Measurements from ENCODE around the gene CYP4B1.

CYP4B1 gene

GRCh38 chr1:46797696-46798470 is 963 bp upstream of the CYP4B1 start:
- TF ChIP-seq REST (IDR thresholded peaks at IDR 0.05; ENCODE audit: insufficient read depth in 1 of 2, low read depth in 2 of 2, low read length in 2 of 2) (no peak), POLR2AphosphoS5 (IDR thresholded peaks at IDR 0.05; ENCODE audit: low read depth, low read length) (no peak), FOXP2 (optimal IDR thresholded peaks at IDR 0.05; ENCODE audit: borderline replicate concordance, extremely low read depth, extremely low read length, insufficient read depth) (no peak), SIN3A (IDR thresholded peaks at IDR 0.05; ENCODE audit: borderline replicate concordance, insufficient read depth, low read length) (no peak), TAF1 (IDR thresholded peaks at IDR 0.05; ENCODE audit: borderline replicate concordance, insufficient read depth, low read length) (no peak)

- TF ChIP-seq POLR2AphosphoS5 (IDR thresholded peaks at IDR 0.05; ENCODE audit: low read depth, low read length) (no peak), FOXP2 (optimal IDR thresholded peaks at IDR 0.05; ENCODE audit: borderline replicate concordance, extremely low read depth, extremely low read length, insufficient read depth) (no peak), TAF1 (IDR thresholded peaks at IDR 0.05; ENCODE audit: borderline replicate concordance, insufficient read depth, low read length) (no peak), SIN3A (IDR thresholded peaks at IDR 0.05; ENCODE audit: borderline replicate concordance, insufficient read depth, low read length) (no peak), REST (IDR thresholded peaks at IDR 0.05; ENCODE audit: insufficient read depth in 1 of 2, low read depth in 2 of 2, low read length in 2 of 2) (no peak)
Measured at GRCh38 chr1:46800742-46801141, 1.9 kb downstream of the CYP4B1 start.

- TF ChIP-seq POLR2AphosphoS5 (IDR thresholded peaks at IDR 0.05; ENCODE audit: low read depth, low read length) (no peak), FOXP2 (optimal IDR thresholded peaks at IDR 0.05; ENCODE audit: borderline replicate concordance, extremely low read depth, extremely low read length, insufficient read depth) (no peak), SIN3A (IDR thresholded peaks at IDR 0.05; ENCODE audit: borderline replicate concordance, insufficient read depth, low read length) (no peak), REST (IDR thresholded peaks at IDR 0.05; ENCODE audit: insufficient read depth in 1 of 2, low read depth in 2 of 2, low read length in 2 of 2) (no peak), TAF1 (IDR thresholded peaks at IDR 0.05; ENCODE audit: borderline replicate concordance, insufficient read depth, low read length) (no peak)
Measured at GRCh38 chr1:46801323-46802055, 2.6 kb downstream of the CYP4B1 start.

- no peak for TF ChIP-seq SIN3A (IDR thresholded peaks at IDR 0.05; ENCODE audit: borderline replicate concordance, insufficient read depth, low read length)
- TF ChIP-seq TAF1 (IDR thresholded peaks at IDR 0.05; ENCODE audit: borderline replicate concordance, insufficient read depth, low read length): no peak
- TF ChIP-seq FOXP2 (optimal IDR thresholded peaks at IDR 0.05; ENCODE audit: borderline replicate concordance, extremely low read depth, extremely low read length, insufficient read depth): no peak
Measured at GRCh38 chr1:46802081-46802480, 3.2 kb downstream of the CYP4B1 start.

- TF ChIP-seq TAF1 (IDR thresholded peaks at IDR 0.05; ENCODE audit: borderline replicate concordance, insufficient read depth, low read length) (no peak), REST (IDR thresholded peaks at IDR 0.05; ENCODE audit: insufficient read depth in 1 of 2, low read depth in 2 of 2, low read length in 2 of 2) (no peak), FOXP2 (optimal IDR thresholded peaks at IDR 0.05; ENCODE audit: borderline replicate concordance, extremely low read depth, extremely low read length, insufficient read depth) (no peak), POLR2AphosphoS5 (IDR thresholded peaks at IDR 0.05; ENCODE audit: low read depth, low read length) (no peak), SIN3A (IDR thresholded peaks at IDR 0.05; ENCODE audit: borderline replicate concordance, insufficient read depth, low read length) (no peak)
Measured at GRCh38 chr1:46802901-46803574, 4.2 kb downstream of the CYP4B1 start.

Data from PFSK-1 (cell line).